ENCODE results near the gene GRIK3.

DNA sequence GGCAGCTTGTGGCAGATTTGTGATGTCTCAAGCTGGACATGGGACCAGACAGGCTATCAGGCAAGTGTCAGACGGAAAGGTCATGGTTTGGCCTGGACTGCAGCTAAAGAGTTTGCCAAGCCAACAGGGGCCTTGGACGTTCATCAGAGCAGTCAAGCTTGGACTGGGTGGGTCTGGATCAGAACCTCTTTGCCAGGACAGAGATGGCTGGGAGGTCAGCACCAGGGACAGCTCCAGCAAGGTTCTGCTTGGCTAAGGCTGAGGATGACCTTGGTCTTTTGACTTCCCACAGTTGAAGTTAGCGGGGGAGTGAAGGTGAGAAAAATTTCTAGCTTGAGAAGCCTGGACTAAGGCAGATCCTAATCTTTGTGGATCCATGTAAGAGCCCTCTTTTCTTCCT lies 68.1 kb downstream of the GRIK3 start:
- TF ChIP-seq, protein P1, sequence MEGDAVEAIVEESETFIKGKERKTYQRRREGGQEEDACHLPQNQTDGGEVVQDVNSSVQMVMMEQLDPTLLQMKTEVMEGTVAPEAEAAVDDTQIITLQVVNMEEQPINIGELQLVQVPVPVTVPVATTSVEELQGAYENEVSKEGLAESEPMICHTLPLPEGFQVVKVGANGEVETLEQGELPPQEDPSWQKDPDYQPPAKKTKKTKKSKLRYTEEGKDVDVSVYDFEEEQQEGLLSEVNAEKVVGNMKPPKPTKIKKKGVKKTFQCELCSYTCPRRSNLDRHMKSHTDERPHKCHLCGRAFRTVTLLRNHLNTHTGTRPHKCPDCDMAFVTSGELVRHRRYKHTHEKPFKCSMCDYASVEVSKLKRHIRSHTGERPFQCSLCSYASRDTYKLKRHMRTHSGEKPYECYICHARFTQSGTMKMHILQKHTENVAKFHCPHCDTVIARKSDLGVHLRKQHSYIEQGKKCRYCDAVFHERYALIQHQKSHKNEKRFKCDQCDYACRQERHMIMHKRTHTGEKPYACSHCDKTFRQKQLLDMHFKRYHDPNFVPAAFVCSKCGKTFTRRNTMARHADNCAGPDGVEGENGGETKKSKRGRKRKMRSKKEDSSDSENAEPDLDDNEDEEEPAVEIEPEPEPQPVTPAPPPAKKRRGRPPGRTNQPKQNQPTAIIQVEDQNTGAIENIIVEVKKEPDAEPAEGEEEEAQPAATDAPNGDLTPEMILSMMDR (IDR thresholded peaks at IDR 0.05) = no peak
- TF ChIP-seq POLR2A (IDR thresholded peaks at IDR 0.05) = no peak
